GM18517 (cell line): ENCODE data around the gene ATPAF2.

Experiments used
- ATAC-seq: cut with Tn5 transposase; IDR thresholded peaks from one replicate; pipeline ENCODE4 v1.9.1; 2021; ENCODE audit warnings: mild to moderate bottlenecking, moderate library complexity; ENCODE audit not compliant: unreplicated experiment

The ATPAF2 gene

GRCh38 chr17:18040261-18040858 is 1.4 kb upstream of the ATPAF2 start:
- no peak for ATAC-seq

DNA sequence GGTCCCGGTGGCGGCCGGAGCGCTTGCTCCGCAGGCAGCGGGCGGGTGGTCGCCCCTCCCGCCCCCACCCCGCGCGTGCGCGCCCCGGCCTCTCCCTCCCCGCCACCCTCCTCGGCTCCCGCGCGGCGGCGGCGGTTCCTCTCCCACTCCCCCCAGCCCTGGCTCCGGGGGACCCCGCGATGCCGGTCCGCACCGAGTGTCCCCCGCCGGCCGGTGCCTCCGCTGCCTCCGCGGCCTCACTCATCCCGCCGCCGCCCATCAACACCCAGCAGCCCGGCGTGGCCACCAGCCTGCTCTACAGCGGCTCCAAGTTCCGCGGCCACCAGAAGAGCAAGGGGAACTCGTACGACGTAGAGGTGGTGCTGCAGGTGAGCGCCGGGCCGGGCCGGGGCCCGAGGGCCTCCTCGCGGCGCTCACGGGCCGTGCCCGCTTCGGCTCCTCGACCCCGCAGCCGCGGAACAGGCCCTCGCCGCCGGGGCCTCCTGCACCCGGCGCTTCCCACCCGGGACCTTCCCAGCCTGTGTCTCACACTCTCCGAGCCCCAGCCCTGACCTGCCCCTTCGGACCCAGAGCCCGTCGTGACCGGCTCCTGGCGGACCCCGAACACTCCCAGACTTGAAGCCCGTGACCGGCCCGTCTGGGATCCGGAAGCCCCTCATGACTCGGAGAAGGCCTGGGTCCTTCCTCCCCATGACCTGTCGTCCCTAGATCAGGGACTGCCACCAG is 730 bp upstream of the ATPAF2 start:
- peak; percentile 4 for ATAC-seq

DNA sequence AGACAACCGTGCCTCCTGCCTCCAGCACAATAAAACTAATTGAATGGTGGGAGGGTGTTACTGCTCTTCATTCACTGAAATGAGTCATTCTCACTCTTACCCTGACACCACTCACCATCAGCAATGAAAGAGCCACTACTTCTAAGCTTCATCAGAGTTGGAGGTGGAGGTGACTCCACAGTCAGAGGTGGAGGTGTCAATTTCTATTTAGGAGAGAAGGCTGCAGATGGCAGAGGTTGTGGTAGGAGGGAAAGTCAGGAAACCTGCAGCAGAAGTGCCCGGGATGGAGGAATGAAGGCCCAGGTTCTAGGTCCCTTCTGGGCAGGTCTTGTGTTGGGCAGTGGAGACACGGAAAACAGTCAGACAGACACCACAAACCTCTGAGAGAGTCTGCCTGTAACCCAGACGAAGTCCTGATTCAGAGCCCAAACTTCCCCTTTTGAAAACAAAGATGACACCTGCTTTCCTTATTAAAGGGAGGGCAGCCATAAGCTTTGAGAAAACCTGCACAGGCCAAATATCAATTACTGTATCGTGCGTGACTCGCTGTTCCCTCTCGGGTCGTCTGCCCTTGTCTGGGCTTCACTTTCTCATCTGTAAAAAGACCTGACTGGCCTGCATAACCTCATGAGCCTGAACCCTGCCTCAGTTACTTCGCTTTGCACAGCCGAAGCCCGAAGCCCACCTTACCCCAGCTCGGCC is 668 bp downstream of the ATPAF2 start:
- no peak for ATAC-seq

- no peak for ATAC-seq
Measured at GRCh38 chr17:18037486-18037885, 1.5 kb downstream of the ATPAF2 start.

- no peak for ATAC-seq
Measured at GRCh38 chr17:18035704-18036103, 3.3 kb downstream of the ATPAF2 start.

- peak; percentile 66 for ATAC-seq
Measured at GRCh38 chr17:18033442-18034099, 5.4 kb downstream of the ATPAF2 start.

- ATAC-seq = no peak
Measured at GRCh38 chr17:18031955-18032354, 7.0 kb downstream of the ATPAF2 start.

- ATAC-seq = no peak
Measured at GRCh38 chr17:18028952-18029540, 9.9 kb downstream of the ATPAF2 start.

DNA sequence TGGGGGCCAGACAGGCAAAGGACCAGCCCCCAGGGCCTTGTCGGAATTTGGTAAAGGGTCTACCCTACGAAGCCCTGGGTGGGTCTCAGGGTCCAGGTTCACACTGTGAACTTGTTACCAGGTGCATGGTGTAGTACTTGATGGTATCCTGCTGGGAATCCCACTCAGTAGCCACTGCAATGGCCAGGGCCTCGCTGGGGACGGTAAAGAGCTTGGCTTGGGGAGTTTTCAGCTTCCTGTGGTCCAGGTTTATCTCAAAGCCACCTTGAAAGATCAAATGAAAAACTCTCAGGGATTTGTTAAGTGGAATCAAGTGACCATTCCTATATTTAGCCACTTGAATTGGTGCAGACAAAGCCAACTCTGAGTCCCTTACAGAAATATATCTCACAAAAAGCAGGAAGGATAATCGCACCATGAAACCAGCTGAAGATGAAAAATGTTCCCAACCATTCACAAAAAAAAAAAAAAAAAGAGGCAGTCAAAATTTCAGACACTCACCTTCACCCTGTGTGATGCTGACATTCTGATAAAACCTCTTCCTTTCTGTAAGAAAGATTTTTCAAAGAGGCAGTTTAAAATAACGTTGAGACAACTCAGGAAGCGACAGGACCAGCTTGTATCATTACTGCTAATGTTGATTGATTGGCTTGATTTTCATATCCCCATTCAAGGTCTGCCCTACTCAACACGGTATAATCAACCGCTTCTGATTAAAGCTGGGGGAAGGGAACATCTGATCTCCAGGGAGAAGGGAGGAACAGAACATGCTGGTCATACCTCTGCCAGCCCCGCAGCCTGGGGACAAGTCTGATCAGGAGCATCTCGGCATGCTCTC is 10.6 kb downstream of the ATPAF2 start:
- no peak for ATAC-seq

DNA sequence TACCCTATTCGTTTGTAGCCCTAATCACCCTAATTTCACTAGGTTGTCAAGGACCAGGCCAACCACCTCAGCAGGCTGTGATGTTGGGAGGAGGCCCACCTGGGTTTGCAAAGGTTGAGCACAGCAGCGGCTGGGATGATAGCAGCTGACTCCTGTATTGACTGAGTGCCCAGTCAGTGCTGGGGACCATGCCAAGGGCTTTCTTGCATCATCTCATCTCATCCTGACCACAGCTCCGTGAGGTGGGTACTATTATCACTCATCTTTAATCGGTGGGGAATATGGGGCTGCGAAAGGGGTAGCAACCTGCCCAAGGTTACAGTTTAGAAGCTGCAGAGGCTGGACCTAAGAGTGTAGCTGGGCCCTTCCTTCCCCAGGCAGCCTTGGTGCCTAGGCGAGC is 11.7 kb downstream of the ATPAF2 start:
- ATAC-seq = no peak

- peak; percentile 23 for ATAC-seq
Measured at GRCh38 chr17:18025945-18026776, 12.8 kb downstream of the ATPAF2 start.

DNA sequence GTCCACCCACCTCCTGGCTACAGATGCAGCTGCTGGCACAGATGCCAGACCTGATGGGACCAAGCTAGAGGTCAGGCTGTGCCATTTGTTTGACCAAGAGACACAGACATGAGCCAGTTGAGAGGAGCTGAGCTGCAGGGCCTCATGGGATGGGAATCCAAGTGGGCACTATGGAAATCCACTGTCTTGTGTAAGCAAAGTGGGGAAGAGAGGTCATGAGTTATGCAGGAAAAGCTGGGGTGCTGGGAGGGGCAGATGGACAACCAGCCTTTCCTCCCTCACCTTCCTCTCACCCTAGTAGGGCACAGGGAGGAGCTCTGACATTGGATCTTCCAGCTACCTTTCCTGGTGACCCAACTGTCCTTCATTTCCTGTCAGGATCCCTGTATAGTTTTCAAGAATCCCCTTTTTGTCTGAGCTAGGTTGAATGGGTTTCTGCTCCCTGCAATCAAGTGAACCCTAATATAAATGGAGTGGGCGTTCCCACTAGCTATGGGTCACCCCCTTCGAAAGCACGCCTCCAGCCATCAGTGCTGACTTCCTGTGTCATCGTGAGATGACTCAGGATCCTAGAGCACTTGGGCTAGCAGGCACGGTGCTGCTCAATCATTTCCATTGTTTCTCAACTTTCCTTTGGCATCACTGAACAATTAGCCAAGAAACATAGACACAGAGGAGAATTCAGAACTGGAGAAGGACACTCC is 13.6 kb downstream of the ATPAF2 start:
- peak; percentile 61 for ATAC-seq

DNA sequence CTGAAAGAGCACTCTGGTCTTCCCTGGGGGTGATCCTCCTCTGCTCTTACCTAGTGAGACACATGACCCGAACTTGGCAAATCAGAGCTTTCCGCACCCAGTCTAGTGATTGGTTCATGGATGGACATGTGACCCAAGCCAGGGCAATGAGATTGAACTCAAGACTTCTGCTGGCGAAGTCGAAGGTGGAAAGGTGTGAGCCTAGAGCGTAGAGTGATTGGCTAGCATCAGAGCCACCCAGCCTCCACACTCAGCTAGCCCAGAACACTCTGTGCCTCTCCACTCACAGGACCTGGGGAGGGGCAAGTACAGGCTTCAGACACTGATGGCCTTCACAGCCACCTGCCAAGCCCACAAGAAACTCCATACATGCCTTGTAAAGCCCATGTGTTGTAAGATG is 17.6 kb downstream of the ATPAF2 start:
- ATAC-seq = no peak

GRCh38 chr17:18020971-18021370 is 18.0 kb downstream of the ATPAF2 start:
- no peak for ATAC-seq

- no peak for ATAC-seq
Measured at GRCh38 chr17:18019838-18020154, 19.2 kb downstream of the ATPAF2 start.

DNA sequence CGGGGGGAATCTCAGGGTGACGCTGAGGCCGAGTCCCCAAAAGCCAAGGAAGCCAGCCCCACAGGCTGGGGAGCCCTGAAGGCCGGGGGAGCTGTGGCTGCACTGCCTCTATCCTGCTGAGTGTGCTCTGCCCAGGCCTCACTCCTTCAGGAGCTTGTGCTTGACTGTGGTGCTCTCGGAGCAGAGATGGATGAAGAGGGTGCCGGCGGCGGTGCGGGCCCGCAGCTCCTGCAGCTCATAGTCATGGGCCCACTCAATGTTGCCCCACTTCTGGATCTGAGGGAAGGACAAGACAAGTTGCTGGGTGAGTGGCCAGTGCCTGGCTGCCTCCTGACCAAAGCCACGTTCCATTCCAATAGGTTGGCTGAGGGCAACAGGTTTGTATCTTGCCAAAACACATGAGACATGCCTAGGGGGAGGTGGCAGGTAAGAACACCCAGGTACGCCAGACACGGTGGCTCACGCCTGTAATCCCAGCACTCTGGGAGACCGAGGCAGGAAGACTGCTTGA is 20.5 kb downstream of the ATPAF2 start:
- ATAC-seq = no peak

GRCh38 chr17:18017958-18018357 is 21.0 kb downstream of the ATPAF2 start:
- no peak for ATAC-seq

DNA sequence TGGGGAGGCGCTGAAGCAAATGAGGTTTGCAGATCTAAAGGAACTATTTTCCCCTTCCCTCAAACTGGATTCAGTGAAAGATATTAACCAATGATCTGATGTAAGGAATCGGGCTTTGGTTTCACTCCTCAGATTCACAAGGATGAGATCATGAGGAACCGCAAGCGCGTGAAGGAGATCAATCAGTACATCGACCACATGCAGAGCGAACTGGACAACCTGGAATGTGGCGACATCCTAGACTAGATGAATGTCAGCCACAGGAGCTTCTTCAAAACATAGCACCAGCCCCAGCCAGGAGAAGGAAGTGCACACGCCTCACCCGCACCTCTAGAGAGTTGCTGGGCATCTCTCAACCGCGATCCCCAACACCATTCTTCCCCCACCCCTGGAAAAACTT is 22.5 kb downstream of the ATPAF2 start:
- ATAC-seq = no peak

GRCh38 chr17:18015593-18015992 is 23.4 kb downstream of the ATPAF2 start:
- ATAC-seq = no peak
